GM12864 (cell line): ENCODE measurements around the gene SLC25A13.
"Not testable (repeated sequence)": the region's sequence is repeated elsewhere in the genome, so short reads cannot be mapped to it uniquely, and the experiment has no call there.

ENCODE experiments used
- DNase-seq: peaks from one replicate; pipeline ENCODE4 v3.0.0-alpha.2; 2011; ENCODE audit warnings: low read depth
- H3K4me3 ChIP-seq: 2 replicates; pipeline ENCODE4 v1.5.1; 2011; ENCODE audit warnings: mild to moderate bottlenecking, low read depth, low read length, control low read depth
- CTCF ChIP-seq: IDR thresholded peaks from 2 replicates; pipeline ENCODE4 v1.5.1; 2011; ENCODE audit warnings: low read depth, mild to moderate bottlenecking, moderate library complexity, low read length, control low read depth, inconsistent platforms; ENCODE audit errors: missing control alignments

Gene SLC25A13

GRCh38 chr7:96331775-96332174 lies 9.9 kb upstream of the SLC25A13 start:
- no peak overlapping the region for H3K4me3 ChIP-seq
- TF ChIP-seq CTCF: no peak
- no peak for DNase-seq

- TF ChIP-seq CTCF: no peak
Measured at GRCh38 chr7:96331233-96331632, 9.3 kb upstream of the SLC25A13 start.

GRCh38 chr7:96330193-96330592 lies 8.3 kb upstream of the SLC25A13 start:
- H3K4me3 ChIP-seq: no peak overlapping the region
- TF ChIP-seq CTCF: no peak
- DNase-seq: no peak

More at GRCh38 chr7:96331233-96331632, 9.3 kb upstream of the SLC25A13 start:
- H3K4me3 ChIP-seq: no peak overlapping the region
- DNase-seq: no peak

- no peak for DNase-seq
- TF ChIP-seq CTCF: no peak
- H3K4me3 ChIP-seq: no peak overlapping the region
Measured at GRCh38 chr7:96329241-96329640, 7.3 kb upstream of the SLC25A13 start.

- no peak for TF ChIP-seq CTCF
- DNase-seq: no peak
- H3K4me3 ChIP-seq: no peak overlapping the region
Measured at GRCh38 chr7:96328016-96328415, 6.1 kb upstream of the SLC25A13 start.

- no peak for TF ChIP-seq CTCF
- no peak for DNase-seq
- H3K4me3 ChIP-seq: no peak overlapping the region
Measured at GRCh38 chr7:96327429-96327828, 5.5 kb upstream of the SLC25A13 start.

- DNase-seq, H3K4me3 ChIP-seq: not testable (repeated sequence)
Measured at GRCh38 chr7:96326752-96327151, 4.9 kb upstream of the SLC25A13 start.

GRCh38 chr7:96322847-96323461 lies 1.1 kb upstream of the SLC25A13 start:
- no peak for DNase-seq
- H3K4me3 ChIP-seq: no peak overlapping the region

More at GRCh38 chr7:96322847-96323461, 1.1 kb upstream of the SLC25A13 start:
- TF ChIP-seq CTCF: no peak
